D721Med (cell line): Measurements from ENCODE around the gene MBNL2.

Experiments used
- DNase-seq: peaks from one replicate; pipeline ENCODE4 v3.0.0; 2011; ENCODE audit warnings: low spot score; ENCODE audit not compliant: insufficient read length
- FAIRE-seq: peaks from 2 replicates; lab custom pipeline; 2011; peaks lifted over from hg19 to GRCh38; lab: Jason Lieb, UNC
- CTCF ChIP-seq: IDR thresholded peaks from 2 replicates; pipeline ENCODE4 v1.5.1; 2012; ENCODE audit warnings: mild to moderate bottlenecking, control low read depth; ENCODE audit not compliant: insufficient read depth; ENCODE audit errors: missing control alignments

Gene MBNL2

GRCh38 chr13:97339988-97340749, 118.0 kb downstream of the MBNL2 start:
- FAIRE-seq (no peak), DNase-seq (no peak)
- TF ChIP-seq CTCF = no peak

DNA sequence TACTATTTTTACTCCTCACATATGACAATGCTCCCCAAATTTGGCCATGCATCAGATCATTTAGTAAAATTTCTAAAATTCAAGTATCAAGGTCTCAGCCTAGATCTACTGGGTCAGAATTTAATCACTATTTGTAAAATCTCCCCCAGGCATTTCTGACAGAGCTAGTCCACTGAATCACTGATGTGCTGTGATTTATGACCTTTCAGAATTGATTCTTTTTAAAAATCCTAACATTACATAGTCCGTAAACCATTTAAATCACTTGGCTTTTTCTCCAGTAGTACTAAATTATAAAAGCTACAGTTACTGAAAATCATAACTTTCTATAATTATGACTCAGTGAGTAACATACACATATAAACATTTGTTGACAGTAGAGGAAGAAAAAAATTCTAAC, 119.0 kb downstream of the MBNL2 start:
- FAIRE-seq (no peak), DNase-seq (no peak)
- no peak for TF ChIP-seq CTCF

GRCh38 chr13:97342136-97342535, 120.0 kb downstream of the MBNL2 start:
- no peak for FAIRE-seq
- no peak for DNase-seq
- no peak for TF ChIP-seq CTCF

GRCh38 chr13:97342936-97343335, 120.8 kb downstream of the MBNL2 start:
- no peak for TF ChIP-seq CTCF
- DNase-seq (no peak), FAIRE-seq (no peak)

GRCh38 chr13:97344265-97345175, 122.4 kb downstream of the MBNL2 start:
- DNase-seq (no peak), FAIRE-seq (peak; percentile 82)

DNA sequence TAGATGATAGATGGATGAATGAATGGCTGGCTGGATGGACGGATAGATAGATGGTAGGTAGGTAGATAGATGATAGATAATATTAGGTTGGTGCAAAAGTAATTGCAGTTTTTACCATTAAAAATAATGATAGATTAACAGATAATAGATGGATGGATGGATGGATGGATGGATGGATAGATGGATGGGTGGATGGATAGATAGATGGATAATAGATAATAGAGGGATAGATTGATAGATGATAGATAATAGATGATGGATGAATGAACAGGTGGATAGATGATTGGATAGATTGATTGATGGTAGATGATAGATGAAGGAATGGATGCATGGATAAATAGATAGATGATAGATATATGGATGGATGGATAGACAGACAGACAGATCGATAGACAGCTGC, 124.0 kb downstream of the MBNL2 start:
- DNase-seq = no peak
- TF ChIP-seq CTCF = no peak
- no peak for FAIRE-seq

More at GRCh38 chr13:97344265-97345175, 122.4 kb downstream of the MBNL2 start:
- TF ChIP-seq CTCF = peak; percentile 71
